Endodermal cell (in vitro differentiated cells): ENCODE measurements around the gene TSNAX. TPM values are rescaled to one million over a fixed set of nuclear protein-coding genes. Genes with fewer than 3 reads are reported as not detected.

Source experiments
- DNase-seq: peaks from one replicate; pipeline ENCODE4 v3.0.0-alpha.2; 2017
- H3K27ac ChIP-seq: 2 replicates; pipeline ENCODE4 v1.5.1; 2013; ENCODE audit warnings: mild to moderate bottlenecking, low read depth, low read length, moderate library complexity
- H3K27me3 ChIP-seq: 2 replicates; pipeline ENCODE4 v1.6.1; 2013; ENCODE audit warnings: mild to moderate bottlenecking, low read length, moderate library complexity; ENCODE audit not compliant: insufficient read depth, control insufficient read depth, poor library complexity, severe bottlenecking
- H3K36me3 ChIP-seq: 2 replicates; pipeline ENCODE4 v1.7.0; 2013; ENCODE audit warnings: mild to moderate bottlenecking, low read length, moderate library complexity; ENCODE audit not compliant: control insufficient read depth, insufficient read depth
- H3K4me1 ChIP-seq: one replicate; pipeline ENCODE4 v1.7.0; 2013; ENCODE audit warnings: low read length; ENCODE audit not compliant: control insufficient read depth, insufficient read depth
- H3K4me3 ChIP-seq: 2 replicates; pipeline ENCODE4 v1.5.1; 2013; ENCODE audit warnings: mild to moderate bottlenecking, low read length, moderate library complexity
- H3K9ac ChIP-seq: 2 replicates; pipeline ENCODE4 v1.6.1; 2013; ENCODE audit warnings: mild to moderate bottlenecking, low read length, moderate library complexity; ENCODE audit not compliant: poor library complexity, severe bottlenecking; ENCODE audit errors: extremely low read depth
- H3K9me3 ChIP-seq: 2 replicates; pipeline ENCODE4 v1.6.1; 2013; ENCODE audit warnings: mild to moderate bottlenecking, low read length, moderate library complexity; ENCODE audit not compliant: control insufficient read depth
- H3K27ac Mint-ChIP-seq: 2 replicates; pipeline ENCODE4 v1.8.0; 2020; ENCODE audit warnings: mixed read lengths
- H3K27me3 Mint-ChIP-seq: 2 replicates; pipeline ENCODE4 v1.8.0; 2021; ENCODE audit warnings: mild to moderate bottlenecking, mixed read lengths; ENCODE audit not compliant: insufficient read depth
- H3K36me3 Mint-ChIP-seq: 2 replicates; pipeline ENCODE4 v1.8.0; 2020; ENCODE audit warnings: low read depth, mixed read lengths
- H3K4me1 Mint-ChIP-seq: 2 replicates; pipeline ENCODE4 v1.8.0; 2020; ENCODE audit warnings: mixed read lengths
- H3K4me3 Mint-ChIP-seq: 2 replicates; pipeline ENCODE4 v1.8.0; 2020; ENCODE audit warnings: mild to moderate bottlenecking, moderate library complexity, mixed read lengths
- H3K9me3 Mint-ChIP-seq: 2 replicates; pipeline ENCODE4 v1.8.0; 2020; ENCODE audit warnings: mild to moderate bottlenecking, mixed read lengths
- WGBS, 2 experiments: methylation state at CpG; one replicate each; pipeline versions ENCODE4 v1.1.5 to v1.1.7; 2013; ENCODE audit warnings: missing lambda C conversion rate in 2 of 2, mixed read lengths in 1 of 2; ENCODE audit not compliant: insufficient coverage in 1 of 2, insufficient read length in 1 of 2; 5-methylcytosine and 5-hydroxymethylcytosine counted together
- total RNA-seq, 2 donors: library from RNA; stranded (reverse); fragmentation: NEBNext Ultra II Directional in 1 of 2; extraction: Animal tissue kit (Norgen Biotek cat#: 25700) in 1 of 2; gene quantifications; 2 replicates in 1 of 2; 3 replicates in 1 of 2; pipeline ENCODE4 v1.2.1, GENCODE V29; 2021
- TF ChIP-seq, protein P1 (sequence below): fragments of 200-600 bp; sonication (generic); conservative IDR thresholded peaks from 2 replicates; pipeline ENCODE4 v1.5.0; 2021; ENCODE audit warnings: antibody characterized with exemption, mild to moderate bottlenecking

The TSNAX gene
- total RNA-seq, 2 donors from 2014 or later, result 38.3 to 45.6 TPM

GRCh38 chr1:231613419-231614349 lies 85.2 kb downstream of the TSNAX start:
- no peak for DNase-seq
- Mint-ChIP-seq H3K4me1 (no peaks in the 10 kb centered on the region), H3K27me3 (peaks cover 31% of the 10 kb centered on the region), H3K4me3 (no peak overlapping the region), H3K9me3 (no peaks in the 10 kb centered on the region), H3K27ac (no peak overlapping the region), H3K36me3 (no peaks in the 10 kb centered on the region)
- TF ChIP-seq, protein P1, sequence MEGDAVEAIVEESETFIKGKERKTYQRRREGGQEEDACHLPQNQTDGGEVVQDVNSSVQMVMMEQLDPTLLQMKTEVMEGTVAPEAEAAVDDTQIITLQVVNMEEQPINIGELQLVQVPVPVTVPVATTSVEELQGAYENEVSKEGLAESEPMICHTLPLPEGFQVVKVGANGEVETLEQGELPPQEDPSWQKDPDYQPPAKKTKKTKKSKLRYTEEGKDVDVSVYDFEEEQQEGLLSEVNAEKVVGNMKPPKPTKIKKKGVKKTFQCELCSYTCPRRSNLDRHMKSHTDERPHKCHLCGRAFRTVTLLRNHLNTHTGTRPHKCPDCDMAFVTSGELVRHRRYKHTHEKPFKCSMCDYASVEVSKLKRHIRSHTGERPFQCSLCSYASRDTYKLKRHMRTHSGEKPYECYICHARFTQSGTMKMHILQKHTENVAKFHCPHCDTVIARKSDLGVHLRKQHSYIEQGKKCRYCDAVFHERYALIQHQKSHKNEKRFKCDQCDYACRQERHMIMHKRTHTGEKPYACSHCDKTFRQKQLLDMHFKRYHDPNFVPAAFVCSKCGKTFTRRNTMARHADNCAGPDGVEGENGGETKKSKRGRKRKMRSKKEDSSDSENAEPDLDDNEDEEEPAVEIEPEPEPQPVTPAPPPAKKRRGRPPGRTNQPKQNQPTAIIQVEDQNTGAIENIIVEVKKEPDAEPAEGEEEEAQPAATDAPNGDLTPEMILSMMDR, result no peak
- WGBS, 2 experiments, result 82% methylated on average over 7 of the region's 7 CpGs; no CpG with 5 or more reads in 1 of the 2 experiments
- no peaks in the 10 kb centered on the region for H3K36me3 ChIP-seq
- no peaks in the 10 kb centered on the region for H3K9me3 ChIP-seq
- H3K9ac ChIP-seq, result no peak overlapping the region
- H3K4me1 ChIP-seq, result no peaks in the 10 kb centered on the region
- no peak overlapping the region for H3K4me3 ChIP-seq
- H3K27ac ChIP-seq, result no peak overlapping the region
- H3K27me3 ChIP-seq, result peaks cover 14% of the 10 kb centered on the region

Other genes with a start within 250 kb of the TSNAX start
- gene EXOC8, start 190.8 kb upstream of the TSNAX start, total RNA-seq, result 10 to 100 TPM in 1 of 2 donors, 1 to 10 TPM in 1; 9.9 to 13.1 TPM
- 10 to 100 TPM; 12.4 to 20.4 TPM for gene SPRTN, start 190.4 kb upstream of the TSNAX start, total RNA-seq
- 10 to 100 TPM; 12.2 to 17.4 TPM for gene EGLN1, start 106.4 kb upstream of the TSNAX start, total RNA-seq
- gene DISC1, start 98.1 kb downstream of the TSNAX start, total RNA-seq, result 1 to 10 TPM; 8.0 to 9.4 TPM